K562 (cell line): ENCODE results near the gene KCNA2.

Experiments used
- ATF7 ChIP-seq: fragments of 450-650 bp; IDR thresholded peaks from 2 replicates; pipeline ENCODE4 v1.7.1; 2014; ENCODE audit warnings: mild to moderate bottlenecking, moderate library complexity
- CTCF ChIP-seq, 3 experiments: IDR thresholded peaks in 2 of 3; conservative IDR thresholded peaks in 1 of 3; 2 replicates each; pipeline ENCODE4 v1.5.1; 2011 to 2012; ENCODE audit warnings: low read length in 3 of 3, mild to moderate bottlenecking in 3 of 3, control low read depth in 2 of 3, improper control_type of control experiment in 1 of 3, inconsistent platforms in 1 of 3, low read depth in 1 of 3, mixed read lengths in 1 of 3, moderate library complexity in 1 of 3; ENCODE audit not compliant: insufficient read depth in 2 of 3
- DDX20 ChIP-seq: fragments of 450-650 bp; IDR thresholded peaks from 2 replicates; pipeline ENCODE4 v1.6.1; 2016; ENCODE audit warnings: missing genetic modification characterization, low read depth, mild to moderate bottlenecking, missing compliant biosample characterization, moderate library complexity
- ESRRB ChIP-seq: fragments of 250-450 bp; sonication (Bioruptor Pico); IDR thresholded peaks from 2 replicates; pipeline ENCODE4 v1.5.0; 2020; ENCODE audit warnings: mild to moderate bottlenecking, moderate library complexity, borderline replicate concordance
- ETV6 ChIP-seq, 3 experiments: fragments of 150-350 bp in 1 of 3; sonication (generic) in 1 of 3; formaldehyde crosslinking in 1 of 3; IDR thresholded peaks; 2 replicates each; pipeline versions ENCODE4 v1.6.1 to v1.8.0; 2014 to 2022; ENCODE audit warnings: borderline replicate concordance in 2 of 3, low read depth in 2 of 3, antibody characterized with exemption in 1 of 3, low read length in 1 of 3, mild to moderate bottlenecking in 1 of 3, missing genetic modification reagents in 1 of 3
- EZH2 ChIP-seq: IDR thresholded peaks from 2 replicates; pipeline ENCODE4 v1.6.1; 2012; ENCODE audit warnings: low read depth, mild to moderate bottlenecking, inconsistent platforms, low read length, borderline replicate concordance
- JUND ChIP-seq, 2 experiments: IDR thresholded peaks; 2 replicates in 1 of 2; 3 replicates in 1 of 2; pipeline ENCODE4 v1.6.1; 2011; ENCODE audit warnings: borderline replicate concordance in 2 of 2, low read depth in 2 of 2, low read length in 2 of 2, improper control_type of control experiment in 1 of 2, missing biosample characterization in 1 of 2, missing genetic modification characterization in 1 of 2, missing genetic modification reagents in 1 of 2
- MTA1 ChIP-seq: fragments of 450-650 bp; IDR thresholded peaks from 2 replicates; pipeline ENCODE4 v1.6.1; 2017; ENCODE audit warnings: borderline replicate concordance
- NR0B1 ChIP-seq: fragments of 450-650 bp; IDR thresholded peaks from one replicate; pipeline ENCODE4 v1.6.1; 2018; ENCODE audit warnings: mild to moderate bottlenecking, moderate library complexity; ENCODE audit not compliant: partially characterized antibody
- SMAD1 ChIP-seq: fragments of 150-350 bp; IDR thresholded peaks from 2 replicates; pipeline ENCODE4 v1.6.1; 2014; ENCODE audit warnings: low read length, low read depth; ENCODE audit not compliant: partially characterized antibody
- SMC3 ChIP-seq: conservative IDR thresholded peaks from 2 replicates; pipeline ENCODE4 v1.6.1; 2011; ENCODE audit warnings: low read depth, low read length, improper control_type of control experiment; ENCODE audit not compliant: insufficient read depth
- USF2 ChIP-seq: sonication (generic); formaldehyde crosslinking; IDR thresholded peaks from 2 replicates; pipeline ENCODE4 v1.5.0; 2020; ENCODE audit warnings: missing genetic modification reagents
- ZBTB11 ChIP-seq, 3 experiments: fragments of 200-800 bp in 1 of 3; fragments of 250-450 bp in 1 of 3; fragments of 450-650 bp in 1 of 3; sonication (Bioruptor Pico) in 1 of 3; sonication (Bioruptor generic) in 1 of 3; formaldehyde crosslinking in 1 of 3; IDR thresholded peaks; 2 replicates each; pipeline versions ENCODE4 v1.6.1 to v1.8.0; 2016 to 2022; ENCODE audit warnings: mild to moderate bottlenecking in 2 of 3, missing genetic modification characterization in 2 of 3, missing compliant biosample characterization in 1 of 3, moderate library complexity in 1 of 3

- TF ChIP-seq ETV6 (IDR thresholded peaks at IDR 0.05; ENCODE audit: borderline replicate concordance in 1 of 2, low read depth in 2 of 2, low read length in 1 of 2) (no peak), ETV6 (CRISPR knock-in tag; IDR thresholded peaks at IDR 0.05; ENCODE audit: borderline replicate concordance) (no peak), CTCF (IDR thresholded peaks at IDR 0.05 in 2 of 3, conservative IDR thresholded peaks at IDR 0.05 in 1 of 3; ENCODE audit: insufficient read depth in 2 of 3, low read depth in 1 of 3, low read length in 3 of 3) (no peak), SMAD1 (no peak), EZH2 (no peak), JUND (IDR thresholded peaks at IDR 0.05; ENCODE audit: borderline replicate concordance, low read depth, low read length) (no peak), JUND (tag; IDR thresholded peaks at IDR 0.05; ENCODE audit: borderline replicate concordance, low read depth, low read length) (no peak), NR0B1 (no peak), DDX20 (no peak), SMC3 (no peak), MTA1 (no peak), ZBTB11 (CRISPR knock-in tag; IDR thresholded peaks at IDR 0.05) (no peak), ATF7 (no peak), USF2 (CRISPR knock-in tag) (no peak), ESRRB (no peak)
These were observed 1.5 kb downstream of the KCNA2 start for GRCh38 chr1:110604586-110605148.
